Neural progenitor cell (in vitro differentiated cells): Measurements from ENCODE around the gene HSPA4. TPM values are rescaled to one million over a fixed set of nuclear protein-coding genes. Genes with fewer than 3 reads are reported as not detected.

Experiments used
- DNase-seq: peaks from one replicate; pipeline ENCODE4 v3.0.0-alpha.2; 2016; ENCODE audit warnings: low spot score
- H2AFZ ChIP-seq: fragments of 200-600 bp; sonication (generic); replicated peaks from 2 replicates; pipeline ENCODE4 v1.6.1; 2016; ENCODE audit warnings: antibody characterized with exemption
- H3F3A ChIP-seq: fragments of 200-600 bp; sonication (generic); 2 replicates; pipeline ENCODE4 v1.6.1; 2016; ENCODE audit warnings: antibody characterized with exemption, low read depth
- H3K27ac ChIP-seq: fragments of 200-600 bp; sonication (generic); 2 replicates; pipeline ENCODE4 v1.5.1; 2016; ENCODE audit warnings: mild to moderate bottlenecking
- H3K27me3 ChIP-seq: fragments of 200-600 bp; sonication (generic); 2 replicates; pipeline ENCODE4 v1.6.1; 2016; ENCODE audit warnings: mild to moderate bottlenecking, moderate library complexity
- H3K36me3 ChIP-seq: fragments of 200-600 bp; sonication (generic); 2 replicates; pipeline ENCODE4 v1.5.1; 2016
- H3K4me1 ChIP-seq: fragments of 200-600 bp; sonication (generic); 2 replicates; pipeline ENCODE4 v1.6.1; 2016; ENCODE audit warnings: mixed run types
- H3K4me2 ChIP-seq: fragments of 200-600 bp; sonication (generic); 2 replicates; pipeline ENCODE4 v1.6.1; 2016
- H3K4me3 ChIP-seq: fragments of 200-600 bp; sonication (generic); 2 replicates; pipeline ENCODE4 v1.5.1; 2016
- H3K79me2 ChIP-seq: fragments of 200-600 bp; sonication (generic); 2 replicates; pipeline ENCODE4 v1.6.1; 2016; ENCODE audit warnings: low read depth
- H3K9ac ChIP-seq: fragments of 200-600 bp; sonication (generic); 2 replicates; pipeline ENCODE4 v1.6.1; 2016
- H3K9me3 ChIP-seq: fragments of 200-600 bp; sonication (generic); 2 replicates; pipeline ENCODE4 v1.5.1; 2016; ENCODE audit warnings: low read depth
- H4K20me1 ChIP-seq: fragments of 200-600 bp; sonication (generic); 2 replicates; pipeline ENCODE4 v1.6.1; 2016; ENCODE audit warnings: low read depth
- H3K27ac Mint-ChIP-seq: 3 replicates; pipeline ENCODE4 v1.8.0; 2021; ENCODE audit warnings: mixed read lengths
- H3K27me3 Mint-ChIP-seq: 2 replicates; pipeline ENCODE4 v1.8.0; 2022; ENCODE audit warnings: low read depth, mild to moderate bottlenecking, inconsistent platforms, moderate library complexity, mixed read lengths; ENCODE audit not compliant: insufficient read depth
- H3K36me3 Mint-ChIP-seq: 3 replicates; pipeline ENCODE4 v1.8.0; 2021; ENCODE audit warnings: mixed read lengths
- H3K4me1 Mint-ChIP-seq: 3 replicates; pipeline ENCODE4 v1.8.0; 2021; ENCODE audit warnings: mixed read lengths
- H3K4me3 Mint-ChIP-seq: 3 replicates; pipeline ENCODE4 v1.8.0; 2021; ENCODE audit warnings: mild to moderate bottlenecking, moderate library complexity, mixed read lengths
- H3K9me3 Mint-ChIP-seq: 3 replicates; pipeline ENCODE4 v1.8.0; 2020; ENCODE audit warnings: mixed read lengths
- CTCF ChIP-seq: fragments of 200-600 bp; sonication (generic); IDR thresholded peaks from 2 replicates; pipeline ENCODE4 v1.5.1; 2017; ENCODE audit warnings: antibody characterized with exemption, mild to moderate bottlenecking
- EZH2 ChIP-seq: fragments of 200-600 bp; sonication (generic); IDR thresholded peaks from 2 replicates; pipeline ENCODE4 v1.6.1; 2017; ENCODE audit warnings: antibody characterized with exemption, mild to moderate bottlenecking, moderate library complexity
- EZH2phosphoT487 ChIP-seq: fragments of 200-600 bp; sonication (generic); IDR thresholded peaks from 2 replicates; pipeline ENCODE4 v1.6.1; 2017; ENCODE audit warnings: antibody characterized with exemption
- total RNA-seq: library from RNA; depleted of rRNA; stranded (reverse); fragments of >200 nt; gene quantifications from 2 replicates; pipeline ENCODE4 v1.2.3, GENCODE V29; 2015; ENCODE audit warnings: low replicate concordance

Gene HSPA4
- total RNA-seq, 1 donor from 2014 or later, result 232 TPM

DNA sequence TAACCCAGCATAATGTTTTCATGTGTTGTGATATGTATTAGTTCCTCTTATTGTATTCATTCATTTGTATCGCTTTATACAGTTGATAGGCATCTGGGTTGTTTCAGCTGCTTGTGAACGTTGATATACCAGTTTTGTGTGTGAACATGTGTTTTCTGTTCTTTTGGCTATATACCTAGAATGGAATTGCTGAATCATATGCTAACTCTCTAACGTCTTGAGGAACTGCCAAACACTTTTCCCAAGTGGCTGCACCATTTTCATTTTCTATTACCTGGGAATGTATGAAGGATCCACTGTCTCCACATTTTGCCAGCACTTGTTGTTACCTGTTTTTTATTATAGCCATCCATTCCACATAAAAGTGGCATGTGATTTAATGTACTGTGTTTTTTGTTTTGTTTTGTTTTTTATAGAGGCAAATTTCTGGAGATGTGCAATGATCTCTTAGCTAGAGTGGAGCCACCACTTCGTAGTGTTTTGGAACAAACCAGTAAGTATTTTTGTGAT is 34.6 kb downstream of the HSPA4 start:
- H3K79me2 ChIP-seq, result peaks cover 57% of the 10 kb centered on the region

GRCh38 chr5:133088064-133088463 is 36.3 kb downstream of the HSPA4 start:
- no peaks in the 10 kb centered on the region for H3K27me3 Mint-ChIP-seq
- Histone ChIP-seq H3K27me3 (no peaks in the 10 kb centered on the region), H3K27ac (no peak overlapping the region), H4K20me1 (peaks cover 9% of the 10 kb centered on the region), H3K36me3 (peaks cover 27% of the 10 kb centered on the region), H3K9me3 (no peaks in the 10 kb centered on the region), H3F3A (peaks cover 10% of the 10 kb centered on the region), H3K79me2 (peaks cover 41% of the 10 kb centered on the region), H3K4me3 (no peak overlapping the region), H3K9ac (no peak overlapping the region), H3K4me1 (no peaks in the 10 kb centered on the region), H2AFZ (no peak overlapping the region), H3K4me2 (no peak overlapping the region)
- no peak for DNase-seq
- no peaks in the 10 kb centered on the region for H3K9me3 Mint-ChIP-seq
- peaks cover 35% of the 10 kb centered on the region for H3K36me3 Mint-ChIP-seq
- H3K4me1 Mint-ChIP-seq, result no peaks in the 10 kb centered on the region
- no peak overlapping the region for H3K27ac Mint-ChIP-seq
- no peak for TF ChIP-seq EZH2
- no peak for TF ChIP-seq CTCF
- TF ChIP-seq EZH2phosphoT487, result no peak
- H3K4me3 Mint-ChIP-seq, result no peak overlapping the region

More for the DNA sequence above, 34.6 kb downstream of the HSPA4 start:
- Histone ChIP-seq H3F3A (peaks cover 10% of the 10 kb centered on the region), H3K4me3 (no peak overlapping the region), H3K4me2 (no peak overlapping the region), H3K27me3 (no peaks in the 10 kb centered on the region), H4K20me1 (peaks cover 17% of the 10 kb centered on the region), H3K9ac (no peak overlapping the region), H3K36me3 (peaks cover 27% of the 10 kb centered on the region), H2AFZ (no peak overlapping the region), H3K9me3 (no peaks in the 10 kb centered on the region), H3K27ac (no peak overlapping the region), H3K4me1 (peaks cover 2% of the 10 kb centered on the region)
- H3K9me3 Mint-ChIP-seq, result no peaks in the 10 kb centered on the region
- no peaks in the 10 kb centered on the region for H3K27me3 Mint-ChIP-seq
- H3K36me3 Mint-ChIP-seq, result peaks cover 37% of the 10 kb centered on the region
- no peak for DNase-seq
- peaks cover 2% of the 10 kb centered on the region for H3K4me1 Mint-ChIP-seq
- no peak overlapping the region for H3K27ac Mint-ChIP-seq
- no peak overlapping the region for H3K4me3 Mint-ChIP-seq
- no peak for TF ChIP-seq EZH2phosphoT487
- TF ChIP-seq EZH2, result no peak
- no peak for TF ChIP-seq CTCF

DNA sequence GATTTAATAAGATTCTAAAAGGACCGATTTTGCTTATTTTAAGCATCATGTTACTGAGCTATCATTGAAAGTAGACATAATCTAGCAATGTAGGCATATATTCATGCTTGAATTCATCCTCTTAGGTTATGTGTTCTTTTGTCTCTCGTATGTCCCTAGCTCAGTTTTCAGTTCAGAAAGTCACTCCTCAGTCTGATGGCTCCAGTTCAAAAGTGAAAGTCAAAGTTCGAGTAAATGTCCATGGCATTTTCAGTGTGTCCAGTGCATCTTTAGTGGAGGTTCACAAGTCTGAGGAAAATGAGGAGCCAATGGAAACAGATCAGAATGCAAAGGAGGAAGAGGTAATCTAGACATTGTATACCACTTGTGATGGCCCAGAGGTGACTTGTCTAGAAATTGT is 39.2 kb downstream of the HSPA4 start:
- Histone ChIP-seq H3K9ac (no peak overlapping the region), H3K4me1 (no peaks in the 10 kb centered on the region), H3F3A (peaks cover 10% of the 10 kb centered on the region), H3K27ac (no peak overlapping the region), H3K36me3 (peaks cover 34% of the 10 kb centered on the region), H4K20me1 (peaks cover 5% of the 10 kb centered on the region), H3K27me3 (no peaks in the 10 kb centered on the region), H3K4me3 (no peak overlapping the region), H3K4me2 (no peak overlapping the region), H2AFZ (no peak overlapping the region), H3K79me2 (peaks cover 11% of the 10 kb centered on the region), H3K9me3 (no peaks in the 10 kb centered on the region)
- H3K4me1 Mint-ChIP-seq, result no peaks in the 10 kb centered on the region
- TF ChIP-seq EZH2phosphoT487 (no peak), CTCF (no peak), EZH2 (no peak)
- H3K9me3 Mint-ChIP-seq, result no peaks in the 10 kb centered on the region
- H3K27me3 Mint-ChIP-seq, result no peaks in the 10 kb centered on the region
- H3K27ac Mint-ChIP-seq, result no peak overlapping the region
- H3K4me3 Mint-ChIP-seq, result no peak overlapping the region
- DNase-seq, result no peak
- H3K36me3 Mint-ChIP-seq, result peaks cover 34% of the 10 kb centered on the region
